Activated T-helper 1 cell treated with anti-CD3 and anti-CD28 coated beads, Interleukin-12 subunit alpha, Interleukin-12 subunit beta, Interleukin-2, Interleukin-4 antibody, amounts not matched to agents 30 ng/mL and 10 ng/mL and 1 ng/mL, durations not matched to agents 14 hours and 24 hours and 36 hours (primary cell): Measurements from ENCODE around the gene IL1R2. TPM values are rescaled to one million over a fixed set of nuclear protein-coding genes. Genes with fewer than 3 reads are reported as not detected.

ENCODE experiments used
- DNase-seq: peaks from one replicate; pipeline ENCODE4 v3.0.0; 2021; ENCODE audit warnings: low spot score
- H3K27ac Mint-ChIP-seq: one replicate; pipeline ENCODE4 v1.8.0; 2021; ENCODE audit warnings: mild to moderate bottlenecking, mixed read lengths
- H3K27me3 Mint-ChIP-seq: one replicate; pipeline ENCODE4 v1.8.0; 2022; ENCODE audit warnings: mild to moderate bottlenecking, moderate library complexity, mixed read lengths; ENCODE audit not compliant: insufficient read depth
- H3K36me3 Mint-ChIP-seq: one replicate; pipeline ENCODE4 v1.8.0; 2021; ENCODE audit warnings: low read depth, mixed read lengths
- H3K4me1 Mint-ChIP-seq: one replicate; pipeline ENCODE4 v1.8.0; 2021; ENCODE audit warnings: low read depth, mixed read lengths
- H3K4me3 Mint-ChIP-seq: one replicate; pipeline ENCODE4 v1.8.0; 2021; ENCODE audit warnings: mild to moderate bottlenecking, moderate library complexity, mixed read lengths
- H3K9me3 Mint-ChIP-seq: one replicate; pipeline ENCODE4 v1.8.0; 2021; ENCODE audit warnings: mixed read lengths
- intact Hi-C: fragments of 100-400 bp; cut with micrococcal nuclease; formaldehyde crosslinking; loops from one replicate; pipeline ENCODE4 v1.15.1; 2024
- total RNA-seq: library from RNA; stranded (reverse); gene quantifications from 2 replicates; pipeline ENCODE4 v1.2.3, GENCODE V29; 2022

The IL1R2 gene
- total RNA-seq, 1 donor from 2014 or later = 1.3 TPM

- no peak overlapping the region for H3K4me3 Mint-ChIP-seq
- DNase-seq = no peak
- H3K36me3 Mint-ChIP-seq = no peaks in the 10 kb centered on the region
- no peak overlapping the region for H3K27ac Mint-ChIP-seq
- H3K27me3 Mint-ChIP-seq = peaks cover 22% of the 10 kb centered on the region
- no peaks in the 10 kb centered on the region for H3K9me3 Mint-ChIP-seq
- intact Hi-C loops = loop anchor here (2.0 kb wide), 2 partner anchors 16 to 34 kb away; no protein-coding TSS in a partner anchor
- peaks cover 22% of the 10 kb centered on the region for H3K4me1 Mint-ChIP-seq
These were observed 52.6 kb downstream of the IL1R2 start for GRCh38 chr2:102044235-102044896.

- Mint-ChIP-seq H3K4me3 (no peak overlapping the region), H3K4me1 (peaks cover 22% of the 10 kb centered on the region), H3K27ac (no peak overlapping the region), H3K27me3 (peaks cover 22% of the 10 kb centered on the region), H3K9me3 (no peaks in the 10 kb centered on the region), H3K36me3 (no peaks in the 10 kb centered on the region)
- intact Hi-C loops = loop anchor here (2.0 kb wide), 2 partner anchors 16 to 34 kb away; no protein-coding TSS in a partner anchor
- DNase-seq = no peak
These were observed 53.3 kb downstream of the IL1R2 start for GRCh38 chr2:102044967-102045489.

DNA sequence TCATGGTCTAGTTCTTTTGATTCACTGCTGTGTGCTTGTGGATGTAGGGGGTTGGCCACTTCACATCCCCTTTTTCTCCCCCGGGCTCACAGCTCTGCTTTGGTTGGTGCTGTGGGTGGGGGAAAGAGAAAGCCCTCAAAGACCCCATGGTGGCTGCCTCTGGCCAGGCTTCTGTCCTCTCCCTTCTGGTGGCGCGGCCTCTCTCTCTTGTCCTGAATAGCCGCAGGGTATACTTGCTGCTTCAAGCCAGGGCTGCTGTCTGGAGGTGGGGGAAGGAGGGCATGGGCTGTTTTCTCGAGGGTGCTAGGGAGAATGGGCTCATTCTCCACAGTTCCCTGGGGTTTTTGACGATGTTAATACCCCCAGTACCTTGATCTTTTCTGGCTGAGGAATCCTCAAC is 53.9 kb downstream of the IL1R2 start:
- Mint-ChIP-seq H3K36me3 (no peaks in the 10 kb centered on the region), H3K27ac (no peak overlapping the region), H3K4me3 (no peak overlapping the region), H3K9me3 (no peaks in the 10 kb centered on the region), H3K4me1 (peaks cover 22% of the 10 kb centered on the region), H3K27me3 (peaks cover 22% of the 10 kb centered on the region)
- DNase-seq = no peak
- intact Hi-C loops = loop anchor here (2.0 kb wide), 2 partner anchors 17 to 33 kb away; no protein-coding TSS in a partner anchor

- Mint-ChIP-seq H3K27ac (no peak overlapping the region), H3K36me3 (no peaks in the 10 kb centered on the region), H3K4me3 (no peak overlapping the region), H3K4me1 (peaks cover 22% of the 10 kb centered on the region), H3K27me3 (peaks cover 22% of the 10 kb centered on the region), H3K9me3 (no peaks in the 10 kb centered on the region)
- DNase-seq = no peak
- intact Hi-C loops = no loop called here
These were observed 54.6 kb downstream of the IL1R2 start for GRCh38 chr2:102046135-102046986.

DNA sequence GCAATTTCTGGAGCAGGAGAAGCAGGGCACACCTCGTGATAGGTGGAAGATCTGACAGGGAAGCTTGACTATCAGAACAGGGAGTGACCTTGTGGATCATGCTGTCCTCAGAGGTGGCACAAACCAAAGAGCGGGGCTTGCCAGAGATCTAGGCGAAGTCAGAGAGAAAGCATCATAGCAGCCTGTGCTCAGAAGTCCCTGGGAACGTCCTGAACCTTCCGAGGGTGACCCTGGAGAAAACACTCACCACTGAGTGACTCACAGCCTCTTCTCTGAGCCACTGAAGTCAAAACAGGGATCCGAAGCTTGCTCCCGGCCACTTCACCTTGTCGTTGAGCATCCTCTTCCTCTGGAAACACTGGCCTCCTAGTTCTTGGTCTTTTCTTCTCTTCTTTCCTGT is 56.7 kb downstream of the IL1R2 start:
- H3K4me1 Mint-ChIP-seq = peaks cover 9% of the 10 kb centered on the region
- intact Hi-C loops = loop anchor here (2.0 kb wide), 1 partner anchor 14 kb away; no protein-coding TSS in a partner anchor
- no peaks in the 10 kb centered on the region for H3K36me3 Mint-ChIP-seq
- no peak overlapping the region for H3K4me3 Mint-ChIP-seq
- H3K9me3 Mint-ChIP-seq = no peaks in the 10 kb centered on the region
- DNase-seq = no peak
- no peak overlapping the region for H3K27ac Mint-ChIP-seq
- H3K27me3 Mint-ChIP-seq = peaks cover 22% of the 10 kb centered on the region

- H3K27me3 Mint-ChIP-seq = peaks cover 16% of the 10 kb centered on the region
- H3K27ac Mint-ChIP-seq = no peak overlapping the region
- intact Hi-C loops = loop anchor here (2.0 kb wide), 1 partner anchor 15 kb away; no protein-coding TSS in a partner anchor
- no peak for DNase-seq
- H3K36me3 Mint-ChIP-seq = no peaks in the 10 kb centered on the region
- H3K4me3 Mint-ChIP-seq = no peak overlapping the region
- H3K4me1 Mint-ChIP-seq = peaks cover 1% of the 10 kb centered on the region
- no peaks in the 10 kb centered on the region for H3K9me3 Mint-ChIP-seq
These were observed 58.1 kb downstream of the IL1R2 start for GRCh38 chr2:102049756-102050443.

- no peaks in the 10 kb centered on the region for H3K9me3 Mint-ChIP-seq
- H3K4me1 Mint-ChIP-seq = no peaks in the 10 kb centered on the region
- H3K27me3 Mint-ChIP-seq = peaks cover 14% of the 10 kb centered on the region
- H3K36me3 Mint-ChIP-seq = no peaks in the 10 kb centered on the region
- no peak overlapping the region for H3K27ac Mint-ChIP-seq
- intact Hi-C loops = no loop called here
- no peak for DNase-seq
- no peak overlapping the region for H3K4me3 Mint-ChIP-seq
These were observed 59.2 kb downstream of the IL1R2 start for GRCh38 chr2:102050854-102051391.

DNA sequence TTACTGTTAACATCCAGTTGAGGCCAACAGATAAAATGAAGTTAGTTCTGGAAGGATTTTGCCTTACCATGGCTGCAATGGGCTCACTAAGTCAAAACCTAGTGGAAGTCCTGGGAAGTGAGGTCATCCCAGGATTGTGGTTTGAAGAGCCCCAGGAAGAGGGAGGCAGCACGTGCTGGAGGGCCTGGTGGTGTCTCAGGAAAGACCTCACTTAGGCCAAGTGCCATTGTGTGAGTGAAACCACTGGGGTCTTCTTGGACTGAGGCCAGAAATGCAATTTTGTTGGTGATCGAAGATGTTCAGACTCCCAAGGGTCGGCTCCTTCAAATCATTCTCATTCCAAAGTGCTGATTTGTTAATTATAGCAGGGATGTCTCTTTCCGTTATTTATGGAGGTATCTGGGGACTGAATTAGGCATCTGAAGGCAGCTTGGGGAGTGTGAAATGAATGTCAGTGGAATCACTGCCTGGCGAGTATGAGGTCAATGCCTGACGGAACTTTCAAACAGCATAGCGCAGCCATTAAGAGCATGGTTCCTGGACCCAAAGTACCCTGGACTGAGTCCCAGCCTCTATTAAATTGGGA is 60.0 kb downstream of the IL1R2 start:
- no peak overlapping the region for H3K27ac Mint-ChIP-seq
- H3K4me1 Mint-ChIP-seq = no peaks in the 10 kb centered on the region
- no peak overlapping the region for H3K4me3 Mint-ChIP-seq
- intact Hi-C loops = no loop called here
- no peaks in the 10 kb centered on the region for H3K9me3 Mint-ChIP-seq
- no peak for DNase-seq
- H3K36me3 Mint-ChIP-seq = peaks cover under 1% of the 10 kb centered on the region
- peaks cover 5% of the 10 kb centered on the region for H3K27me3 Mint-ChIP-seq

DNA sequence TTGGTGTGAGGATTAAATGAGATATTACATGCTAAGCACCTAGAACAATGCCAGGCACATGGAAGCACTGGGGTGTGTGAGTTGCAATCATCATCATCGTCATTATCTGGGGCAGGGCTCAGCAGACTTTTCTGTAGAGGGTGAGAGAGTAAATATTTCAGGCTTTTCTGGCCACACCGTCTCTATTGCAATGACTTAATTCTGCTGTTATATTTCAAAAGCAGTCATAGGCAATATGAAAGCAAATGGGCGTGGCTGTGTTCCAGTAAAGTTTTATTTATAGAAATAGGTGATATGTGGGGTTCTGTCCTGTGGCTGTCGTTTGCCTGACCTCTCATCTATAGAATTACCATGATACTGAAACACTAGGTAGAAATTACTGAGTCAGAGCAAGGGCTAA is 60.6 kb downstream of the IL1R2 start:
- intact Hi-C loops = no loop called here

GRCh38 chr2:102053096-102053495 is 61.3 kb downstream of the IL1R2 start:
- no peak overlapping the region for H3K4me3 Mint-ChIP-seq
- H3K27me3 Mint-ChIP-seq = peaks cover 2% of the 10 kb centered on the region
- no peaks in the 10 kb centered on the region for H3K9me3 Mint-ChIP-seq
- intact Hi-C loops = no loop called here
- H3K36me3 Mint-ChIP-seq = peaks cover 1% of the 10 kb centered on the region
- H3K4me1 Mint-ChIP-seq = no peaks in the 10 kb centered on the region
- no peak overlapping the region for H3K27ac Mint-ChIP-seq
- no peak for DNase-seq

More for the DNA sequence above, 60.6 kb downstream of the IL1R2 start:
- H3K27ac Mint-ChIP-seq = no peak overlapping the region
- no peaks in the 10 kb centered on the region for H3K9me3 Mint-ChIP-seq
- DNase-seq = no peak
- H3K27me3 Mint-ChIP-seq = peaks cover 2% of the 10 kb centered on the region
- no peak overlapping the region for H3K4me3 Mint-ChIP-seq
- H3K36me3 Mint-ChIP-seq = peaks cover 1% of the 10 kb centered on the region
- H3K4me1 Mint-ChIP-seq = no peaks in the 10 kb centered on the region

DNA sequence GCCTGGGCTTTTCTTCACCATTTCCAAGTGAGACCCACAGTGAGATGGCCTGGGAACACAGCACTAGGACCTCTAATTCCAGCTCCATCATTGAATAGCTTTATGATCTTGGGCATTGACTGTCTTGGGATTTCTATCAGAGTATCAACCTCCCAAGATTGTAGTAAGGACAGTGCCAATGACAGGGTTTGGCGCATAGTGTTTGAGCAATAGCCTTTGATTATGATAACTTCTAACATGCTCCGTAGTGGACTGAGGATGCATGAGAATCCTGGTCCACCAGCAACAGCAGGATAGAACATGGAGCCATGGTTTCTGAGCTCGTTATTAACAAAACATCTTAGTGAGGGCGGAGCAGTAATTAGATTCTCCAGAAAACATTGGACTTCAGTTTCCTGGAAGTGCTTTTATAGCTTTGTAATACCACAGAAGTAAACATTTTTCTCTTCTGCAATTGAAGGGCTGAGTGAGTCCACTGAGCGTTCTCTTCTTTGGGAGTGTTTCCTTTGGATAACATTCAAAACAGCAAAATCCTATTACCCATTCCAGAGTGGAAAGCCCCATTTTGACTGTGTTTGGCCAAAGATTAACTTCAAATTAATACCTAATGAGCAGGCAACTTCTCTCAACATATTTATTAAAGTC is 63.7 kb downstream of the IL1R2 start:
- Mint-ChIP-seq H3K27ac (no peak overlapping the region), H3K4me3 (no peak overlapping the region), H3K9me3 (no peaks in the 10 kb centered on the region), H3K36me3 (peaks cover 1% of the 10 kb centered on the region), H3K4me1 (no peaks in the 10 kb centered on the region), H3K27me3 (peaks cover 2% of the 10 kb centered on the region)
- intact Hi-C loops = no loop called here
- no peak for DNase-seq

DNA sequence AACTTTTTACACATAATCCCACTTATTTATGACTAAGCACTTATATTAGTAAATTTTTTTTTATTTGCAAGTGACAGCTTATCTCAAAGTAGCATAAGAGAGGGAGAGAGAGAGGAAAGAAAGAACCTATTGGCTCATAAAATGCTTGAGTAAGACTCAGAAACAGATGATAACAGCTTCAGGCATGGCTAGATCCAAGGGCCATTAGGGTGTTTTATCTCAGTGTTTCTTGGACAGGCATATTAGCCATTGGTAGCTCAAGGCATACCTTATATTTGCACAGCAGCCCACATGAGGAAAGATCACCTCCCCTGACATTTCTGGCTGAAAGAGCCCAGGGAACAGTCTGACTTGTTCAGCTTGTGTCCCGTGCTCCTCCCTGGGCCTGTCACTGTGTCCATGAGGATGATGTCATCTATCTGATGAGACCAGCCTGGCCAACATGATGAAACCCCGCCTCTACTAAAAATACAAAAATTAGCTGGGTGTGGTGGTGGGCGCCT is 64.4 kb downstream of the IL1R2 start:
- no peak for DNase-seq
- Mint-ChIP-seq H3K27ac (no peak overlapping the region), H3K4me1 (no peaks in the 10 kb centered on the region), H3K36me3 (peaks cover 1% of the 10 kb centered on the region), H3K4me3 (no peak overlapping the region), H3K9me3 (no peaks in the 10 kb centered on the region), H3K27me3 (peaks cover 2% of the 10 kb centered on the region)
- intact Hi-C loops = no loop called here
